ENCODE results near the gene BTBD19. TPM values are rescaled to one million over a fixed set of nuclear protein-coding genes. Genes with fewer than 3 reads are reported as not detected.
A peak's percentile ranks its signal among the peaks of the same experiment; 100 is the strongest.

Gene BTBD19
- total RNA-seq, 1 donor from 2014 or later: 15.1 TPM

GRCh38 chr1:44775930-44776729, 32.2 kb upstream of the BTBD19 start:
- H3K4me3 ChIP-seq: peak overlapping the region; percentile 60 to 78
- intact Hi-C loops (cut with DNase I): loop anchor here (1.0 to 5.0 kb wide), 4 partner anchors 23 to 526 kb away; partner anchors contain the start of genes KIF2C and RNU5D-1
- H3K4me1 ChIP-seq: peaks cover 8 to 9% of the 10 kb centered on the region in 2 donors
- peak overlapping the region; percentile 89 to 93 for H3K27ac ChIP-seq
- no peaks in the 10 kb centered on the region for H3K27me3 ChIP-seq
- no peak for DNase-seq (ENCODE audit: low spot score in 2 of 2)
- H3K36me3 ChIP-seq: peaks cover 20 to 43% of the 10 kb centered on the region in 2 donors
- no peaks in the 10 kb centered on the region for H3K9me3 ChIP-seq
- TF ChIP-seq, protein P1, sequence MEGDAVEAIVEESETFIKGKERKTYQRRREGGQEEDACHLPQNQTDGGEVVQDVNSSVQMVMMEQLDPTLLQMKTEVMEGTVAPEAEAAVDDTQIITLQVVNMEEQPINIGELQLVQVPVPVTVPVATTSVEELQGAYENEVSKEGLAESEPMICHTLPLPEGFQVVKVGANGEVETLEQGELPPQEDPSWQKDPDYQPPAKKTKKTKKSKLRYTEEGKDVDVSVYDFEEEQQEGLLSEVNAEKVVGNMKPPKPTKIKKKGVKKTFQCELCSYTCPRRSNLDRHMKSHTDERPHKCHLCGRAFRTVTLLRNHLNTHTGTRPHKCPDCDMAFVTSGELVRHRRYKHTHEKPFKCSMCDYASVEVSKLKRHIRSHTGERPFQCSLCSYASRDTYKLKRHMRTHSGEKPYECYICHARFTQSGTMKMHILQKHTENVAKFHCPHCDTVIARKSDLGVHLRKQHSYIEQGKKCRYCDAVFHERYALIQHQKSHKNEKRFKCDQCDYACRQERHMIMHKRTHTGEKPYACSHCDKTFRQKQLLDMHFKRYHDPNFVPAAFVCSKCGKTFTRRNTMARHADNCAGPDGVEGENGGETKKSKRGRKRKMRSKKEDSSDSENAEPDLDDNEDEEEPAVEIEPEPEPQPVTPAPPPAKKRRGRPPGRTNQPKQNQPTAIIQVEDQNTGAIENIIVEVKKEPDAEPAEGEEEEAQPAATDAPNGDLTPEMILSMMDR (IDR thresholded peaks at IDR 0.05): no peak

DNA sequence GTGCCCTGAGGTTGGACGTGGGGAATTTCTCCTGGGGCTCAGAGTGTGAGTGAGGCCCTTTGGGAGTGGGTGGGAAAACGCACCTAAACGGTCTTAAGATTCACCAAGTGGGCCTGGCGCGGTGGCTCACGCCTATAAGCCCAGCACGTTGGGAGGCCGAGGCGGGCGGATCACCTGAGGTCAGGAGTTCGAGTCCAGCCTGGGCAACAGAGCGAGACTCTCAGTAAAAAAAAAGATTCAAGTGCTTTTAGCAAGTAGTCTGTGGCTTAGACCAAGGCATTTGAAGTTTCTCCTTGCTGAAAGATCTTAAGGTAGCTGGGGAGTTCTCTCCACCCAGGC, 31.6 kb upstream of the BTBD19 start:
- TF ChIP-seq, protein P1 (IDR thresholded peaks at IDR 0.05): no peak
- H3K4me1 ChIP-seq: peaks cover 8 to 9% of the 10 kb centered on the region in 2 donors
- DNase-seq (ENCODE audit: low spot score in 2 of 2): no peak
- H3K36me3 ChIP-seq: peaks cover 20 to 43% of the 10 kb centered on the region in 2 donors
- H3K4me3 ChIP-seq: peak overlapping the region; percentile 60 to 78
- H3K27ac ChIP-seq: peak overlapping the region; percentile 89 to 93
- no peaks in the 10 kb centered on the region for H3K9me3 ChIP-seq
- no peaks in the 10 kb centered on the region for H3K27me3 ChIP-seq
- intact Hi-C loops (cut with DNase I): loop anchor here (5.0 kb wide), 1 partner anchor 526 kb away; no protein-coding TSS in a partner anchor

DNA sequence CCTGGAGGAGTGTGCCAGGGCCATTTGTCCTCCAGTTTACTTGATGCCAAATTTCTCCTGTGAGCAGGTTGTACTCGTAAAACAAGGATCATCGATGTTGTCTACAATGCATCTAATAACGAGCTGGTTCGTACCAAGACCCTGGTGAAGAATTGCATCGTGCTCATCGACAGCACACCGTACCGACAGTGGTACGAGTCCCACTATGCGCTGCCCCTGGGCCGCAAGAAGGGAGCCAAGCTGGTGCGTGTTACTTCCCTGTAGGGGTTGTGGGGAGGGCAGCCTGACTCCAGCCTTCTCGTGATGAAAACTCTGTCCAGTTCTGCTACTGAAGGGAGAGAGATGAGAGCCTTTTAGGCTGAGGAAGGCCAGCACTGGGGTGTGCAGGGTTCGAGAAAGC, 30.8 kb upstream of the BTBD19 start:
- TF ChIP-seq, protein P1 (IDR thresholded peaks at IDR 0.05): no peak
- H3K9me3 ChIP-seq: no peaks in the 10 kb centered on the region
- H3K27me3 ChIP-seq: no peaks in the 10 kb centered on the region
- DNase-seq (ENCODE audit: low spot score in 2 of 2): no peak
- H3K36me3 ChIP-seq: peaks cover 20 to 43% of the 10 kb centered on the region in 2 donors
- H3K4me3 ChIP-seq: no peak overlapping the region
- H3K27ac ChIP-seq: no peak overlapping the region
- peaks cover 8 to 9% of the 10 kb centered on the region in 2 donors for H3K4me1 ChIP-seq
- intact Hi-C loops (cut with DNase I): loop anchor here (5.0 kb wide), 1 partner anchor 525 kb away; no protein-coding TSS in a partner anchor

DNA sequence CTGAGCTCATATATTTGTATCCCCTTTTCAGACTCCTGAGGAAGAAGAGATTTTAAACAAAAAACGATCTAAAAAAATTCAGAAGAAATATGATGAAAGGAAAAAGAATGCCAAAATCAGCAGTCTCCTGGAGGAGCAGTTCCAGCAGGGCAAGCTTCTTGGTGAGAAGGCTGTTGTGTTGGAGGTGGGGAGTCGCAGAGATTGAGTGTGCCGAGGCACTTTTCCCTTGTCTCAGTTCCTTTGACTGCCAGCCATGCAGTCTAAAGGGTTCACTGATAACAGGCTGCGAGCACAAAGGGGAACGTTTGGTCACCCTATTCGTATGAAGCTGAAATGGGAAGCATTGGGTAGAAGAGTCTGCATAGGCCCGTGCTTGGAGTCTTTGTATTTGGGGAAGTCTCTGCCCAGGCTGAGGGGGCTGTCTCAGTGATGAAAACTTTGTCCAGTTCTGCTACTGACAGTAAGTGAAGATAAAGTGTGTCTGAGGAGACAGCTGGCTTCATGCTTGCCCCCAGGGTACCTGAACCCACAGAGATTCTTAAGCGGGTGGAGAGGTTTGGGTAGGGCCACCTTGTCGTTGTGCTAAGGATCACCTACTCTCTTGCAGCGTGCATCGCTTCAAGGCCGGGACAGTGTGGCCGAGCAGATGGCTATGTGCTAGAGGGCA, 30.2 kb upstream of the BTBD19 start:
- Histone ChIP-seq H3K27me3 (no peaks in the 10 kb centered on the region), H3K4me3 (no peak overlapping the region), H3K36me3 (peaks cover 20 to 43% of the 10 kb centered on the region in 2 donors), H3K4me1 (peaks cover 8 to 9% of the 10 kb centered on the region in 2 donors), H3K27ac (no peak overlapping the region), H3K9me3 (no peaks in the 10 kb centered on the region)
- TF ChIP-seq, protein P1 (IDR thresholded peaks at IDR 0.05): no peak
- intact Hi-C loops (cut with DNase I): loop anchor here (5.0 kb wide), 1 partner anchor 524 kb away; no protein-coding TSS in a partner anchor
- no peak for DNase-seq (ENCODE audit: low spot score in 2 of 2)

DNA sequence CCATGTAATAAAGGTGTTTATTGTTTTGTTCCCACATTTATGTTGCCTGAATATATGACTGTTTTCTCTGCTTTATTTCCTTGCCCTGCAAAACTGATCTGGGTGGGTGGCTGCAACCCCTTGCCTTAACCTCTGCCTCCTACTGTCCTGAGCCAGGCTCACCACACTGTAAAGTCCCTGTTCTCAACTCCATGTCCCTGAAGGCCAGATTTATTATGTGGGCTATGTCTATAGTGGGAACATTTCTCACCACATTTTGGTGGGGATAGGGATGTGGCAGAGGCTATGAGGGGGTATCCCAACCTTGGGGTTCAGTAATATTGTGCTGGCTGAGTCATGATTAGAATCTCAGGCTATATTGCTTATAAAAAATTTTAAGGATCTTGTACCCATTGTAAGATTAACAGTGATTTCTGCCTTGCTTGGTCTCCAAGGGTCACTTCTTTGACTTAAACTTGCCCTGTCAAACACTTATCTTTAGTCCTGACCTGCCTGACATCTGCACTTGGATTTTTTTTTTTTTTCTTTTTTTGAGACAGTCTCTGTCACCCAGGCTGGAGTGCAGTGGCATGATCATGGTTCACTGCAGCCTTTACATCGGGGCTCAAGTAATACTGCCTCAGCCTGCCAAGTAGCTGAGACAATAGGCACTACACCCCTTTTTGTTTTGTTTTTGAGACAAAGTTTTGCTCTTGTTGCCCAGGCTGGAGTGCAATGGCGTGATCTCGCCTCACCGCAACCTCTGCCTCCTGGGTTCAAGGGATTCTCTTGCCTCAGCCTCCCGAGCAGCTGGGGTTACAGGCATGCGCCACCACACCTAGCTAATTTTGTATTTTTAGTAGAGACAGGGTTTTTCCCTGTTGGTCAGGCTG, 29.4 kb upstream of the BTBD19 start:
- Histone ChIP-seq H3K9me3 (no peaks in the 10 kb centered on the region), H3K27me3 (no peaks in the 10 kb centered on the region), H3K4me1 (peaks cover 8 to 13% of the 10 kb centered on the region in 2 donors), H3K36me3 (peaks cover 20 to 43% of the 10 kb centered on the region in 2 donors), H3K27ac (no peak overlapping the region), H3K4me3 (no peak overlapping the region)
- TF ChIP-seq, protein P1 (IDR thresholded peaks at IDR 0.05): no peak
- intact Hi-C loops (cut with DNase I): loop anchor here (5.0 kb wide), 1 partner anchor 523 kb away; no protein-coding TSS in a partner anchor
- no peak for DNase-seq (ENCODE audit: low spot score in 2 of 2)
